Measurements from ENCODE around the gene RPS29. TPM values are rescaled to one million over a fixed set of nuclear protein-coding genes. Genes with fewer than 3 reads are reported as not detected.

The RPS29 gene
- total RNA-seq, 4 donors from 2014 or later: 1,474 to 8,142 (median 3,050) TPM

- Histone ChIP-seq H3K9me3 (no peaks in the 10 kb centered on the region), H3K4me3 (no peak overlapping the region), H3K4me1 (peaks cover 0 to 30% (median 11%) of the 10 kb centered on the region in 4 donors), H3K36me3 (peaks cover 0 to 17% (median 0%) of the 10 kb centered on the region in 3 donors), H3K27ac (no peak overlapping the region), H3K27me3 (no peaks in the 10 kb centered on the region)
- no peak for DNase-seq
- TF ChIP-seq CTCF (IDR thresholded peaks at IDR 0.05): no peak
- no peak for TF ChIP-seq POLR2A (IDR thresholded peaks at IDR 0.05)
These were observed 31.8 kb upstream of the RPS29 start for GRCh38 chr14:49617852-49618519.

GRCh38 chr14:49615776-49616175 lies 29.6 kb upstream of the RPS29 start:
- Histone ChIP-seq H3K27me3 (no peaks in the 10 kb centered on the region), H3K27ac (no peak overlapping the region), H3K36me3 (peaks cover 0 to 17% (median 0%) of the 10 kb centered on the region in 3 donors), H3K4me1 (peaks cover 0 to 13% (median 2%) of the 10 kb centered on the region in 4 donors), H3K4me3 (no peak overlapping the region), H3K9me3 (no peaks in the 10 kb centered on the region)
- TF ChIP-seq CTCF (IDR thresholded peaks at IDR 0.05) (no peak), POLR2A (IDR thresholded peaks at IDR 0.05) (no peak)
- no peak for DNase-seq

GRCh38 chr14:49614196-49614595 lies 28.0 kb upstream of the RPS29 start:
- H3K27ac ChIP-seq: no peak overlapping the region

GRCh38 chr14:49612671-49613070 lies 26.5 kb upstream of the RPS29 start:
- DNase-seq: no peak
- TF ChIP-seq POLR2A (IDR thresholded peaks at IDR 0.05) (no peak), CTCF (IDR thresholded peaks at IDR 0.05) (no peak)
- Histone ChIP-seq H3K4me3 (no peak overlapping the region), H3K36me3 (peaks cover 0 to 10% (median 0%) of the 10 kb centered on the region in 3 donors), H3K4me1 (no peaks in the 10 kb centered on the region), H3K27ac (no peak overlapping the region), H3K9me3 (no peaks in the 10 kb centered on the region), H3K27me3 (no peaks in the 10 kb centered on the region)

More at GRCh38 chr14:49614196-49614595, 28.0 kb upstream of the RPS29 start:
- Histone ChIP-seq H3K36me3 (peaks cover 0 to 17% (median 0%) of the 10 kb centered on the region in 3 donors), H3K9me3 (no peaks in the 10 kb centered on the region), H3K4me3 (no peak overlapping the region), H3K27me3 (no peaks in the 10 kb centered on the region), H3K4me1 (peaks cover 0 to 7% (median under 1%) of the 10 kb centered on the region in 4 donors)
- no peak for DNase-seq
- TF ChIP-seq POLR2A (IDR thresholded peaks at IDR 0.05) (no peak), CTCF (IDR thresholded peaks at IDR 0.05) (no peak)

- Histone ChIP-seq H3K36me3 (peaks cover 0 to 7% (median 0%) of the 10 kb centered on the region in 3 donors), H3K4me3 (no peak overlapping the region), H3K9me3 (no peaks in the 10 kb centered on the region), H3K27me3 (no peaks in the 10 kb centered on the region), H3K4me1 (no peaks in the 10 kb centered on the region), H3K27ac (no peak overlapping the region)
- DNase-seq: no peak
- TF ChIP-seq CTCF (IDR thresholded peaks at IDR 0.05): no peak
- no peak for TF ChIP-seq POLR2A (IDR thresholded peaks at IDR 0.05)
These were observed 26.1 kb upstream of the RPS29 start for GRCh38 chr14:49612251-49612650.
